Thyroid gland (tissue), 4 donors: Measurements from ENCODE around the gene HES7. TPM values are rescaled to one million over a fixed set of nuclear protein-coding genes. Genes with fewer than 3 reads are reported as not detected.

Source experiments
- DNase-seq, 2 donors: peaks; one replicate each; pipeline ENCODE4 v3.0.0-alpha.2; 2019
- H3K27ac ChIP-seq, 3 donors: fragments of 200-600 bp; sonication (generic); 1 replicate in 2 of 3; 2 replicates in 1 of 3; pipeline ENCODE4 v1.5.1; 2016 to 2019; ENCODE audit warnings: mild to moderate bottlenecking in 1 of 3, moderate library complexity in 1 of 3
- H3K27me3 ChIP-seq: fragments of 200-600 bp; sonication (generic); one replicate; pipeline ENCODE4 v1.5.1; 2019
- H3K36me3 ChIP-seq, 2 donors: fragments of 200-600 bp; sonication (generic); one replicate each; pipeline ENCODE4 v1.5.1; 2016 to 2019
- H3K4me1 ChIP-seq, 2 donors: fragments of 200-600 bp; sonication (generic); one replicate each; pipeline ENCODE4 v1.5.1; 2017 to 2019
- H3K4me3 ChIP-seq, 3 donors: fragments of 200-600 bp; sonication (generic); replicated peaks in 1 of 3; 1 replicate in 2 of 3; 2 replicates in 1 of 3; pipeline ENCODE4 v1.5.1; 2016; ENCODE audit warnings: mild to moderate bottlenecking in 1 of 3
- H3K9me3 ChIP-seq: fragments of 200-600 bp; sonication (generic); one replicate; pipeline ENCODE4 v1.5.1; 2017
- CTCF ChIP-seq, 6 experiments: fragments of 200-600 bp in 3 of 6; fragments of 450-650 bp in 3 of 6; sonication (generic) in 3 of 6; IDR thresholded peaks; one replicate each; pipeline ENCODE4 v1.5.1; 2016 to 2019; ENCODE audit warnings: antibody characterized with exemption in 6 of 6, mild to moderate bottlenecking in 2 of 6, inconsistent platforms in 1 of 6, moderate library complexity in 1 of 6
- POLR2A ChIP-seq, 2 donors: fragments of 450-650 bp; IDR thresholded peaks; one replicate each; pipeline ENCODE4 v1.6.1; 2017; ENCODE audit warnings: antibody characterized with exemption in 2 of 2, mild to moderate bottlenecking in 2 of 2, moderate library complexity in 1 of 2
- WGBS, 2 donors: methylation state at CpG; one replicate each; pipeline ENCODE4 v1.1.5; 2017; 5-methylcytosine and 5-hydroxymethylcytosine counted together
- intact Hi-C: fragments of 100-400 bp; cut with DNase I; formaldehyde crosslinking; loops from one replicate; pipeline ENCODE4 v1.15.1; 2023
- total RNA-seq, 4 donors: library from RNA; depleted of rRNA; stranded (reverse); fragments of >200 nt; gene quantifications; one replicate each; pipeline ENCODE4 v1.2.3, GENCODE V29; 2016

Gene HES7
- total RNA-seq, 4 donors from 2014 or later = 1.7 TPM; not detected in 3

- Histone ChIP-seq H3K36me3 (peaks cover 85 to 90% of the 10 kb centered on the region in 2 donors), H3K4me1 (peaks cover 15 to 17% of the 10 kb centered on the region in 2 donors), H3K9me3 (no peaks in the 10 kb centered on the region), H3K4me3 (no peak overlapping the region), H3K27ac (peak overlapping the region in 2 of 3 donors; percentile 70 to 98), H3K27me3 (no peaks in the 10 kb centered on the region)
- no peak for TF ChIP-seq CTCF (IDR thresholded peaks at IDR 0.05)
- TF ChIP-seq POLR2A (IDR thresholded peaks at IDR 0.05) = no peak
- 90 to 94% methylated on average over 25 to 26 of the region's 26 CpGs for WGBS, 2 donors
- intact Hi-C loops = loop anchor here (10.0 kb wide), 1 partner anchor 302 kb away; no protein-coding TSS in a partner anchor
- DNase-seq = no peak
Measured at GRCh38 chr17:8147141-8147804, 23.4 kb upstream of the HES7 start.

GRCh38 chr17:8146381-8147140 is 22.7 kb upstream of the HES7 start:
- TF ChIP-seq POLR2A (IDR thresholded peaks at IDR 0.05) (no peak), CTCF (IDR thresholded peaks at IDR 0.05) (no peak)
- DNase-seq = no peak
- Histone ChIP-seq H3K27me3 (no peaks in the 10 kb centered on the region), H3K4me1 (peaks cover 15 to 16% of the 10 kb centered on the region in 2 donors), H3K36me3 (peaks cover 92 to 93% of the 10 kb centered on the region in 2 donors), H3K4me3 (no peak overlapping the region), H3K27ac (peak overlapping the region in 2 of 3 donors; percentile 11 to 70), H3K9me3 (no peaks in the 10 kb centered on the region)
- intact Hi-C loops = loop anchor here (10.0 kb wide), 1 partner anchor 302 kb away; no protein-coding TSS in a partner anchor
- WGBS, 2 donors = 95 to 97% methylated on average over 14 of the region's 14 CpGs

GRCh38 chr17:8145811-8146210 is 21.9 kb upstream of the HES7 start:
- TF ChIP-seq POLR2A (IDR thresholded peaks at IDR 0.05) = no peak
- no peak for TF ChIP-seq CTCF (IDR thresholded peaks at IDR 0.05)
- Histone ChIP-seq H3K4me3 (no peak overlapping the region), H3K27ac (peak overlapping the region in 2 of 3 donors; percentile 11 to 70), H3K27me3 (no peaks in the 10 kb centered on the region), H3K4me1 (peaks cover 10 to 14% of the 10 kb centered on the region in 2 donors), H3K36me3 (peaks cover 100% of the 10 kb centered on the region in 2 donors), H3K9me3 (no peaks in the 10 kb centered on the region)
- no peak for DNase-seq
- WGBS, 2 donors = 94 to 99% methylated on average over 9 to 11 of the region's 12 CpGs
- intact Hi-C loops = loop anchor here (10.0 kb wide), 1 partner anchor 301 kb away; no protein-coding TSS in a partner anchor

- H3K4me3 ChIP-seq = no peak overlapping the region
- H3K4me1 ChIP-seq = peaks cover 4 to 18% of the 10 kb centered on the region in 2 donors
- 85 to 91% methylated on average over 3 to 5 of the region's 15 CpGs for WGBS, 2 donors
- H3K27me3 ChIP-seq = no peaks in the 10 kb centered on the region
- H3K36me3 ChIP-seq = peaks cover 100% of the 10 kb centered on the region in 2 donors
- TF ChIP-seq POLR2A (IDR thresholded peaks at IDR 0.05) (no peak), CTCF (IDR thresholded peaks at IDR 0.05) (no peak)
- H3K9me3 ChIP-seq = no peaks in the 10 kb centered on the region
- no peak for DNase-seq
- no peak overlapping the region for H3K27ac ChIP-seq
- intact Hi-C loops = loop anchor here (10.0 kb wide), 1 partner anchor 300 kb away; no protein-coding TSS in a partner anchor
Measured at GRCh38 chr17:8144401-8145231, 20.7 kb upstream of the HES7 start.
